H9 (cell line): ENCODE results near the gene PDCD6IP. TPM values are rescaled to one million over a fixed set of nuclear protein-coding genes. Genes with fewer than 3 reads are reported as not detected.

ENCODE experiments used
- DNase-seq: peaks from one replicate; pipeline ENCODE4 v3.0.0-alpha.2; 2017
- H2AFZ ChIP-seq: one replicate; pipeline ENCODE4 v1.6.1; 2013; ENCODE audit warnings: mild to moderate bottlenecking, low read length, control low read depth, moderate library complexity
- H2AK5ac ChIP-seq: 2 replicates; pipeline ENCODE4 v1.6.1; 2013; ENCODE audit warnings: low read length, control low read depth, mixed read lengths; ENCODE audit not compliant: insufficient read length
- H2BK120ac ChIP-seq: one replicate; pipeline ENCODE4 v1.6.1; 2013; ENCODE audit warnings: low read depth, mild to moderate bottlenecking, low read length, control low read depth, inconsistent platforms; ENCODE audit not compliant: poor library complexity, severe bottlenecking
- H2BK12ac ChIP-seq: 2 replicates; pipeline ENCODE4 v1.6.1; 2013; ENCODE audit warnings: low read length, control low read depth, mixed read lengths, low read depth; ENCODE audit not compliant: insufficient read length
- H2BK15ac ChIP-seq: 2 replicates; pipeline ENCODE4 v1.6.1; 2013; ENCODE audit warnings: low read depth, low read length, control low read depth
- H2BK20ac ChIP-seq: one replicate; pipeline ENCODE4 v1.6.1; 2013; ENCODE audit warnings: low read depth, mild to moderate bottlenecking, low read length, control low read depth, inconsistent platforms; ENCODE audit not compliant: poor library complexity, severe bottlenecking
- H2BK5ac ChIP-seq: 2 replicates; pipeline ENCODE4 v1.6.1; 2013; ENCODE audit warnings: low read length, control low read depth, mixed read lengths; ENCODE audit not compliant: insufficient read length
- H3K14ac ChIP-seq: 2 replicates; pipeline ENCODE4 v1.6.1; 2013; ENCODE audit warnings: low read length, control low read depth; ENCODE audit not compliant: insufficient read depth
- H3K18ac ChIP-seq: 2 replicates; pipeline ENCODE4 v1.6.1; 2013; ENCODE audit warnings: low read depth, mild to moderate bottlenecking, mixed read lengths, low read length, control low read depth; ENCODE audit not compliant: insufficient read length
- H3K23ac ChIP-seq: 2 replicates; pipeline ENCODE4 v1.6.1; 2013; ENCODE audit warnings: low read length, control low read depth, mixed read lengths, low read depth; ENCODE audit not compliant: insufficient read length
- H3K23me2 ChIP-seq: 2 replicates; pipeline ENCODE4 v1.6.1; 2013; ENCODE audit warnings: low read depth, mild to moderate bottlenecking, mixed read lengths, low read length, control low read depth; ENCODE audit not compliant: insufficient read length, poor library complexity, severe bottlenecking
- H3K27ac ChIP-seq: 2 replicates; pipeline ENCODE4 v1.5.1; 2013; ENCODE audit warnings: low read length, control low read depth, mixed read lengths, low read depth; ENCODE audit not compliant: insufficient read length
- H3K27me3 ChIP-seq: 2 replicates; pipeline ENCODE4 v1.6.1; 2013; ENCODE audit warnings: low read length, control low read depth, inconsistent platforms; ENCODE audit not compliant: insufficient read depth
- H3K4ac ChIP-seq: 2 replicates; pipeline ENCODE4 v1.6.1; 2013; ENCODE audit warnings: low read depth, mild to moderate bottlenecking, control low read depth, inconsistent platforms, low read length, moderate library complexity
- H3K4me1 ChIP-seq: 2 replicates; pipeline ENCODE4 v1.6.1; 2013; ENCODE audit warnings: low read length, control low read depth, inconsistent platforms; ENCODE audit not compliant: insufficient read depth
- H3K4me2 ChIP-seq: 2 replicates; pipeline ENCODE4 v1.6.1; 2013; ENCODE audit warnings: low read length, control low read depth, mixed read lengths; ENCODE audit not compliant: insufficient read length, insufficient read depth
- H3K56ac ChIP-seq: 2 replicates; pipeline ENCODE4 v1.6.1; 2013; ENCODE audit warnings: low read depth, mild to moderate bottlenecking, mixed read lengths, low read length, control low read depth; ENCODE audit not compliant: insufficient read length
- H3K79me1 ChIP-seq: 2 replicates; pipeline ENCODE4 v1.6.1; 2013; ENCODE audit warnings: low read depth, mild to moderate bottlenecking, moderate library complexity, low read length, control low read depth, inconsistent platforms; ENCODE audit not compliant: insufficient read depth, poor library complexity, severe bottlenecking
- H3K79me2 ChIP-seq: 2 replicates; pipeline ENCODE4 v1.6.1; 2013; ENCODE audit warnings: low read length, control low read depth, inconsistent platforms; ENCODE audit not compliant: insufficient read depth
- H3K9ac ChIP-seq: 2 replicates; pipeline ENCODE4 v1.6.1; 2013; ENCODE audit warnings: low read length, control low read depth, mixed read lengths; ENCODE audit not compliant: insufficient read length; ENCODE audit errors: extremely low read depth
- H3K9me3 ChIP-seq: one replicate; pipeline ENCODE4 v1.6.1; 2013; ENCODE audit warnings: low read depth, low read length, inconsistent platforms; ENCODE audit not compliant: control insufficient read depth
- H3T11ph ChIP-seq: one replicate; pipeline ENCODE4 v1.6.1; 2013; ENCODE audit warnings: mild to moderate bottlenecking, low read length, control low read depth, inconsistent platforms
- H4K20me1 ChIP-seq: one replicate; pipeline ENCODE4 v1.6.1; 2013; ENCODE audit not compliant: control insufficient read depth, insufficient read length, insufficient read depth
- H4K5ac ChIP-seq: 2 replicates; pipeline ENCODE4 v1.6.1; 2013; ENCODE audit warnings: low read depth, mild to moderate bottlenecking, mixed read lengths, low read length, control low read depth; ENCODE audit not compliant: insufficient read length
- H4K8ac ChIP-seq: replicated peaks from 2 replicates; pipeline ENCODE4 v1.6.1; 2013; ENCODE audit warnings: low read length, control low read depth, mixed read lengths, low read depth; ENCODE audit not compliant: insufficient read length
- H4K91ac ChIP-seq: 2 replicates; pipeline ENCODE4 v1.6.1; 2013; ENCODE audit warnings: low read depth, mild to moderate bottlenecking, moderate library complexity, mixed read lengths, low read length, control low read depth; ENCODE audit not compliant: insufficient read length
- H3K27ac Mint-ChIP-seq, 3 experiments: 2 replicates in 2 of 3; 3 replicates in 1 of 3; pipeline ENCODE4 v1.8.0; 2020 to 2021; ENCODE audit warnings: mixed read lengths in 3 of 3, mild to moderate bottlenecking in 1 of 3, moderate library complexity in 1 of 3
- H3K27me3 Mint-ChIP-seq: 2 replicates; pipeline ENCODE4 v1.8.0; 2021; ENCODE audit warnings: low read depth, mild to moderate bottlenecking, moderate library complexity, mixed read lengths
- H3K36me3 Mint-ChIP-seq, 3 experiments: 2 replicates in 2 of 3; 3 replicates in 1 of 3; pipeline ENCODE4 v1.8.0; 2020 to 2021; ENCODE audit warnings: low read depth in 3 of 3, mixed read lengths in 3 of 3; ENCODE audit not compliant: insufficient read depth in 1 of 3
- H3K4me1 Mint-ChIP-seq, 2 experiments: 2 replicates each; pipeline ENCODE4 v1.8.0; 2020; ENCODE audit warnings: mixed read lengths in 2 of 2
- H3K4me3 Mint-ChIP-seq, 2 experiments: 2 replicates in 1 of 2; 3 replicates in 1 of 2; pipeline ENCODE4 v1.8.0; 2020 to 2021; ENCODE audit warnings: mild to moderate bottlenecking in 2 of 2, mixed read lengths in 2 of 2, moderate library complexity in 1 of 2
- H3K9me3 Mint-ChIP-seq, 2 experiments: 2 replicates in 1 of 2; 3 replicates in 1 of 2; pipeline ENCODE4 v1.8.0; 2020; ENCODE audit warnings: mild to moderate bottlenecking in 2 of 2, mixed read lengths in 2 of 2, moderate library complexity in 1 of 2
- total RNA-seq: library from RNA; stranded (reverse); gene quantifications from 2 replicates; pipeline ENCODE4 v1.2.1, GENCODE V29; 2021
- TF ChIP-seq, protein P1 (sequence below): fragments of 200-600 bp; sonication (generic); conservative IDR thresholded peaks from 3 replicates; pipeline ENCODE4 v1.8.0; 2021; ENCODE audit warnings: antibody characterized with exemption, mild to moderate bottlenecking

Gene PDCD6IP
- total RNA-seq, 1 experiment from 2014 or later = 109 TPM

DNA sequence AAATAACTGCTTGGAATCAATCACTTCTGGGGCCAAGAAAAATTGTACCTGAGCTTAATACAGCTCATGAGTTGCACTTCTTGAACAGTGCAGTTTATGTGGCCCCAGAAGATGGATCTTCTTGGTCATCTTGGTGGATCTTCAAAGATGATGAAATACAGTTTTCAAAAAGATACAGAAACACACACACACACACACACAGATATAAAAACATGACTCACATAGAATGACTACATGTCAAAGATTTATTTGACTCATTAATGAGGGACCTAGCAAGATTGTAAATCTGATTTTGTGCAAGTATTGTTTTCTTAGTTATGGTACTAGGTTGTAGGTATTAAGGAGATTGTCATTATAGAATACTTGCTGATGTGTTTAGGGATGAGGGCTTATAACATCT, 32.6 kb downstream of the PDCD6IP start:
- Histone ChIP-seq H3K4me2 (no peak overlapping the region), H2BK120ac (no peak overlapping the region), H4K20me1 (no peaks in the 10 kb centered on the region), H3K79me2 (no peaks in the 10 kb centered on the region), H2AFZ (no peak overlapping the region), H4K8ac (no peak overlapping the region), H3K4me1 (no peaks in the 10 kb centered on the region), H3K4ac (no peak overlapping the region), H2BK12ac (no peak overlapping the region), H2BK20ac (no peak overlapping the region), H3K9me3 (no peaks in the 10 kb centered on the region), H3K9ac (no peak overlapping the region), H3K79me1 (no peaks in the 10 kb centered on the region), H3K14ac (no peak overlapping the region), H3K56ac (no peak overlapping the region), H3K27me3 (no peaks in the 10 kb centered on the region), H3K23me2 (no peaks in the 10 kb centered on the region), H4K5ac (no peak overlapping the region), H2AK5ac (no peak overlapping the region), H4K91ac (no peak overlapping the region), H3T11ph (no peak overlapping the region), H3K23ac (no peak overlapping the region), H3K27ac (no peak overlapping the region), H2BK15ac (no peak overlapping the region), H2BK5ac (no peak overlapping the region), H3K18ac (no peak overlapping the region)
- Mint-ChIP-seq H3K4me3 (no peak overlapping the region), H3K27ac (no peak overlapping the region), H3K36me3 (peaks cover 8 to 48% (median 27%) of the 10 kb centered on the region in 3 experiments), H3K9me3 (no peaks in the 10 kb centered on the region), H3K4me1 (peaks cover 17 to 22% of the 10 kb centered on the region in 2 experiments), H3K27me3 (no peaks in the 10 kb centered on the region)
- no peak for DNase-seq
- TF ChIP-seq, protein P1, sequence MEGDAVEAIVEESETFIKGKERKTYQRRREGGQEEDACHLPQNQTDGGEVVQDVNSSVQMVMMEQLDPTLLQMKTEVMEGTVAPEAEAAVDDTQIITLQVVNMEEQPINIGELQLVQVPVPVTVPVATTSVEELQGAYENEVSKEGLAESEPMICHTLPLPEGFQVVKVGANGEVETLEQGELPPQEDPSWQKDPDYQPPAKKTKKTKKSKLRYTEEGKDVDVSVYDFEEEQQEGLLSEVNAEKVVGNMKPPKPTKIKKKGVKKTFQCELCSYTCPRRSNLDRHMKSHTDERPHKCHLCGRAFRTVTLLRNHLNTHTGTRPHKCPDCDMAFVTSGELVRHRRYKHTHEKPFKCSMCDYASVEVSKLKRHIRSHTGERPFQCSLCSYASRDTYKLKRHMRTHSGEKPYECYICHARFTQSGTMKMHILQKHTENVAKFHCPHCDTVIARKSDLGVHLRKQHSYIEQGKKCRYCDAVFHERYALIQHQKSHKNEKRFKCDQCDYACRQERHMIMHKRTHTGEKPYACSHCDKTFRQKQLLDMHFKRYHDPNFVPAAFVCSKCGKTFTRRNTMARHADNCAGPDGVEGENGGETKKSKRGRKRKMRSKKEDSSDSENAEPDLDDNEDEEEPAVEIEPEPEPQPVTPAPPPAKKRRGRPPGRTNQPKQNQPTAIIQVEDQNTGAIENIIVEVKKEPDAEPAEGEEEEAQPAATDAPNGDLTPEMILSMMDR = no peak
